ENCODE data around the gene RDM1. TPM values are rescaled to one million over a fixed set of nuclear protein-coding genes. Genes with fewer than 3 reads are reported as not detected.

Gene RDM1
- total and polyA plus RNA-seq, 2 experiments from 2014 or later, result 3.9 to 8.8 TPM

GRCh38 chr17:35913609-35914008 lies 17.0 kb downstream of the RDM1 start:
- H3K27me3 ChIP-seq (ENCODE audit: insufficient read depth), result no peaks in the 10 kb centered on the region
- Mint-ChIP-seq H3K4me1 (no peaks in the 10 kb centered on the region), H3K27me3 (ENCODE audit: insufficient read depth, low read depth, poor library complexity) (peaks cover 3% of the 10 kb centered on the region), H3K27ac (no peak overlapping the region), H3K9me3 (peaks cover 73% of the 10 kb centered on the region), H3K4me3 (no peak overlapping the region), H3K36me3 (ENCODE audit: low read depth) (peaks cover 42% of the 10 kb centered on the region)
- H3K36me3 ChIP-seq (ENCODE audit: insufficient read depth), result no peaks in the 10 kb centered on the region
- DNase-seq (ENCODE audit: low spot score) (no peak), ATAC-seq (no peak)
- peaks cover 6% of the 10 kb centered on the region; the same call in 1 of the 2 replicates for H3K9me2 ChIP-seq (ENCODE audit: insufficient read depth)
- TF ChIP-seq JUNB (IDR thresholded peaks at IDR 0.05; ENCODE audit: unreplicated experiment) (no peak), ETS1 (IDR thresholded peaks at IDR 0.05) (no peak)
- no peaks in the 10 kb centered on the region for H3F3A ChIP-seq (replicated peaks; ENCODE audit: low read depth)
- no peak overlapping the region for H3K4me2 ChIP-seq
- H4K20me1 ChIP-seq (replicated peaks; ENCODE audit: insufficient read depth), result no peaks in the 10 kb centered on the region
- H3K79me2 ChIP-seq (replicated peaks; ENCODE audit: insufficient read depth), result no peaks in the 10 kb centered on the region
- H3K4me1 ChIP-seq (ENCODE audit: insufficient read depth), result no peaks in the 10 kb centered on the region
- no peak overlapping the region for H2AFZ ChIP-seq
- H3K27ac ChIP-seq (ENCODE audit: low read depth), result no peak overlapping the region
- no peak overlapping the region for H3K4me3 ChIP-seq

GRCh38 chr17:35912942-35913341 lies 17.6 kb downstream of the RDM1 start:
- ATAC-seq (no peak), DNase-seq (ENCODE audit: low spot score) (no peak)
- peaks cover 74% of the 10 kb centered on the region for H3K9me3 Mint-ChIP-seq

More at GRCh38 chr17:35912942-35913341, 17.6 kb downstream of the RDM1 start:
- Mint-ChIP-seq H3K4me3 (no peak overlapping the region), H3K36me3 (ENCODE audit: low read depth) (peaks cover 36% of the 10 kb centered on the region), H3K27ac (no peak overlapping the region), H3K4me1 (no peaks in the 10 kb centered on the region), H3K27me3 (ENCODE audit: insufficient read depth, low read depth, poor library complexity) (peaks cover 3% of the 10 kb centered on the region)
- no peak for TF ChIP-seq EZH2 (IDR thresholded peaks at IDR 0.05; ENCODE audit: low read depth, unreplicated experiment)
- TF ChIP-seq ETS1 (IDR thresholded peaks at IDR 0.05), result no peak
- TF ChIP-seq REST (IDR thresholded peaks at IDR 0.05; ENCODE audit: unreplicated experiment), result no peak
- TF ChIP-seq POLR2AphosphoS5 (IDR thresholded peaks at IDR 0.05; ENCODE audit: low read depth), result no peak
- no peak for TF ChIP-seq ZNF331 (CRISPR knock-in tag; IDR thresholded peaks at IDR 0.05; ENCODE audit: low read depth)
- no peak for TF ChIP-seq EZH2phosphoT487 (IDR thresholded peaks at IDR 0.05; ENCODE audit: unreplicated experiment)
- no peak for TF ChIP-seq NANOG (IDR thresholded peaks at IDR 0.05; ENCODE audit: borderline replicate concordance)
- TF ChIP-seq CREB1 (CRISPR knock-in tag; IDR thresholded peaks at IDR 0.05; ENCODE audit: low read depth), result no peak
- TF ChIP-seq CTCF (conservative IDR thresholded peaks at IDR 0.05; ENCODE audit: low read depth in 2 of 2), result no peak
- TF ChIP-seq ZNF114 (CRISPR knock-in tag; IDR thresholded peaks at IDR 0.05), result no peak
- Histone ChIP-seq H3K36me3 (ENCODE audit: insufficient read depth) (no peaks in the 10 kb centered on the region), H3K27me3 (ENCODE audit: insufficient read depth) (no peaks in the 10 kb centered on the region), H3K9me2 (ENCODE audit: insufficient read depth) (peaks cover 6% of the 10 kb centered on the region; the same call in 1 of the 2 replicates), H3K4me1 (ENCODE audit: insufficient read depth) (no peaks in the 10 kb centered on the region), H3F3A (replicated peaks; ENCODE audit: low read depth) (no peaks in the 10 kb centered on the region), H3K27ac (ENCODE audit: low read depth) (no peak overlapping the region), H2AFZ (no peak overlapping the region), H4K20me1 (replicated peaks; ENCODE audit: insufficient read depth) (no peaks in the 10 kb centered on the region), H3K4me3 (no peak overlapping the region), H3K4me2 (no peak overlapping the region), H3K79me2 (replicated peaks; ENCODE audit: insufficient read depth) (no peaks in the 10 kb centered on the region)
